ENCODE measurements around the gene SBF1.

Gene SBF1

DNA sequence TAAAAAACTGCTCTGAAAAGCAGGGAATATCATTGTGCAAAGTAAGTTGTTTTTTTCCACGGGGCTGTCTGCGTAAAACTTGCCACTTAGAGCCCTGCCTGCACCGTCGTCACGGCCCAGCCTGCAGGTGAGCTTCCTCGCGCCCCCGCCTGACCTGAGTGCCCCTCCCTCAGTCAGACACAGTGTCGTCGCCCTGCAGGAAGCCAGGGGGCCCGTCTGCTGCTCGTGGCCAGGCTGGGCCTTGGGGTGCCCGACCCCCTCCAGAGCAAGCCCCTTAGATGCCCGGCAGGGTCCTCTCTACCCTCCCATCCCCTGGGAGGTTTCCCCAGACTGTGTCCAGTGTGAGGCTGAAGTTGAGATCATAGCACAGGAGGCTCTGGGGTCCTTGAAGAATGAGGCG, 31.6 kb downstream of the SBF1 start:
- H3K4me3 ChIP-seq (ENCODE audit: low read length, poor library complexity, severe bottlenecking), result no peak overlapping the region
- H3K27me3 ChIP-seq (ENCODE audit: insufficient read depth, low read length, poor library complexity, severe bottlenecking), result no peaks in the 10 kb centered on the region
- no peaks in the 10 kb centered on the region for H3K9me3 ChIP-seq (ENCODE audit: insufficient read depth, low read depth, low read length)
- H3K9me2 ChIP-seq (replicated peaks; ENCODE audit: low read depth, low read length), result no peaks in the 10 kb centered on the region
- no peak overlapping the region for H3K4me2 ChIP-seq (ENCODE audit: low read depth, low read length, poor library complexity, severe bottlenecking)
- H3K36me3 ChIP-seq (ENCODE audit: insufficient read depth, low read length), result peaks cover 46% of the 10 kb centered on the region; the same call in 1 of the 2 replicates
- H3K9ac ChIP-seq (ENCODE audit: low read depth, low read length, poor library complexity, severe bottlenecking), result no peak overlapping the region
- H3K79me2 ChIP-seq (ENCODE audit: insufficient read depth, low read length), result no peaks in the 10 kb centered on the region
- H2AFZ ChIP-seq (ENCODE audit: low read length), result no peak overlapping the region
- H4K20me1 ChIP-seq (ENCODE audit: insufficient read depth, low read length, poor library complexity, severe bottlenecking), result no peaks in the 10 kb centered on the region
- no peaks in the 10 kb centered on the region for H3F3A ChIP-seq (ENCODE audit: low read depth)
- TF ChIP-seq EZH2phosphoT487 (IDR thresholded peaks at IDR 0.05; ENCODE audit: borderline replicate concordance), result no peak
- TF ChIP-seq, protein P1, sequence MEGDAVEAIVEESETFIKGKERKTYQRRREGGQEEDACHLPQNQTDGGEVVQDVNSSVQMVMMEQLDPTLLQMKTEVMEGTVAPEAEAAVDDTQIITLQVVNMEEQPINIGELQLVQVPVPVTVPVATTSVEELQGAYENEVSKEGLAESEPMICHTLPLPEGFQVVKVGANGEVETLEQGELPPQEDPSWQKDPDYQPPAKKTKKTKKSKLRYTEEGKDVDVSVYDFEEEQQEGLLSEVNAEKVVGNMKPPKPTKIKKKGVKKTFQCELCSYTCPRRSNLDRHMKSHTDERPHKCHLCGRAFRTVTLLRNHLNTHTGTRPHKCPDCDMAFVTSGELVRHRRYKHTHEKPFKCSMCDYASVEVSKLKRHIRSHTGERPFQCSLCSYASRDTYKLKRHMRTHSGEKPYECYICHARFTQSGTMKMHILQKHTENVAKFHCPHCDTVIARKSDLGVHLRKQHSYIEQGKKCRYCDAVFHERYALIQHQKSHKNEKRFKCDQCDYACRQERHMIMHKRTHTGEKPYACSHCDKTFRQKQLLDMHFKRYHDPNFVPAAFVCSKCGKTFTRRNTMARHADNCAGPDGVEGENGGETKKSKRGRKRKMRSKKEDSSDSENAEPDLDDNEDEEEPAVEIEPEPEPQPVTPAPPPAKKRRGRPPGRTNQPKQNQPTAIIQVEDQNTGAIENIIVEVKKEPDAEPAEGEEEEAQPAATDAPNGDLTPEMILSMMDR (conservative IDR thresholded peaks at IDR 0.05; ENCODE audit: low read length), result no peak
- H3K4me1 ChIP-seq (ENCODE audit: insufficient read depth, low read length, poor library complexity, severe bottlenecking), result peaks cover 8% of the 10 kb centered on the region

DNA sequence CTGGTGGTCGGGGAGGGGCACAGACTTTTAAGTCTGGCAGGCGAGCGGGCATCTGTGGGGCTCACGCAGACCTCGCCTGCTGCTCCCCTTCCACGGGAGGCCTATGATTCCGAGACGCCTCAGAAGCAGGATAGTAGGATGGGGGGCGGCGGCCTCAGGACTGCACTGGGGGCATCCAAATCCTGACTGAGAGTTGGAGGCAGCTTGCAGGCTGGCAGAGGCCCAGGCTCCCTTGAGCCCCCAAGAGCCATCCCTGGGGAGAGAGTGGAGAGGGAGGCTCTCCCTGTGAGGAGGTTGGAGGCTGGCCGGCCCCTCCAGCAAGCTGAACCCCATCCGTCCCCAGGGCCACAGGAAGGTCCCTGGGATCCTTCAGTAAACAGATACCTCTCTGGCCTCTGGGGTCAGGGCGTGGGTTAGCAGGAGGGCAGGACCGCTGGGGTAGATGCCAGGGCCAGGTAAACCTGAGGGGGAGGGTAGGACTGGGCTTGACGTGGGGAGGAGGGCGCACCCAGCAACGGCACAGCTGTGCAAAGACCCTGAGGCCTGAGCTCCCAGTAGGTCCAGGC, 33.3 kb downstream of the SBF1 start:
- Histone ChIP-seq H3K36me3 (ENCODE audit: insufficient read depth, low read length) (peaks cover 39% of the 10 kb centered on the region; the same call in 1 of the 2 replicates), H3K9me2 (replicated peaks; ENCODE audit: low read depth, low read length) (no peaks in the 10 kb centered on the region), H3K27me3 (ENCODE audit: insufficient read depth, low read length, poor library complexity, severe bottlenecking) (no peaks in the 10 kb centered on the region), H4K20me1 (ENCODE audit: insufficient read depth, low read length, poor library complexity, severe bottlenecking) (no peaks in the 10 kb centered on the region), H3K4me1 (ENCODE audit: insufficient read depth, low read length, poor library complexity, severe bottlenecking) (peaks cover 8% of the 10 kb centered on the region), H3F3A (ENCODE audit: low read depth) (no peaks in the 10 kb centered on the region), H2AFZ (ENCODE audit: low read length) (no peak overlapping the region), H3K9ac (ENCODE audit: low read depth, low read length, poor library complexity, severe bottlenecking) (no peak overlapping the region), H3K9me3 (ENCODE audit: insufficient read depth, low read depth, low read length) (no peaks in the 10 kb centered on the region), H3K4me3 (ENCODE audit: low read length, poor library complexity, severe bottlenecking) (no peak overlapping the region), H3K4me2 (ENCODE audit: low read depth, low read length, poor library complexity, severe bottlenecking) (no peak overlapping the region), H3K79me2 (ENCODE audit: insufficient read depth, low read length) (no peaks in the 10 kb centered on the region)
- TF ChIP-seq EZH2phosphoT487 (IDR thresholded peaks at IDR 0.05; ENCODE audit: borderline replicate concordance), result no peak
- TF ChIP-seq, protein P1 (conservative IDR thresholded peaks at IDR 0.05; ENCODE audit: low read length), result no peak

DNA sequence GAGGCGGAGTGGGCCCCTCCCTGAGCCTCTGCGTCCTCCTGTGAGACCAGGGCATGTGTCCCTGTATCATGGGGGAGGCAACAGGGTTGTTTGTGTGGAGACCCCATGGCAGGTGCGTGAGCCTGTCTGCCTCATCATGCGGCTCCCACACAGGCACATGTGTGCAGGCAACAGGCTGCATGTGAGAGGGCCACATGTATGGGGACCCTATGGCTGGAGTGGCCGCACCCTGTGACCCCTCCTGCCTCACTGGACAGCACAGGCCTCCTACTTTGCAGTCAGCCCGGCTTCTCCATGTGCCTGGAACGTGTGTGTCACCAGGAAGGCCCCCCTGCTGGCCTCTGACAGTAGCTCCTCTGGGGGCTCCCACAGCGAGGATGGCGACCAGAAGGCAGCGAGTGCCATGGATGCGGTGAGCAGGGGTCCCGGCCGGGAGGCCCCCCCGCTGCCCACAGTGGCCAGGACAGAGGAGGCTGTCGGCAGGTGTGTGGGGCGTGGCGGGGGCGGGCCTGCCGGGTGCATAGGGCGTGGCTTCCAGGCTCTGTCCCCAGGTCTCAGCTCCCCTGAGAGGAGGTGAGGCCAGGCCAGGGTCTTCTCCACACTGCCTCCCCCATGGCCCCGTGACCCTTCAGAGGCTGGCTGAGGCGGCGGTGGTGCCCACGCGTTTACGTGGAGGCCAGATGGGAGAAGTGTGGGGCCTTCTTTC, 34.1 kb downstream of the SBF1 start:
- H3K9me3 ChIP-seq (ENCODE audit: insufficient read depth, low read depth, low read length), result no peaks in the 10 kb centered on the region
- H3F3A ChIP-seq (ENCODE audit: low read depth), result no peaks in the 10 kb centered on the region
- H3K4me1 ChIP-seq (ENCODE audit: insufficient read depth, low read length, poor library complexity, severe bottlenecking), result peaks cover 6% of the 10 kb centered on the region
- TF ChIP-seq, protein P1 (conservative IDR thresholded peaks at IDR 0.05; ENCODE audit: low read length), result no peak
- TF ChIP-seq EZH2phosphoT487 (IDR thresholded peaks at IDR 0.05; ENCODE audit: borderline replicate concordance), result no peak
- H3K9me2 ChIP-seq (replicated peaks; ENCODE audit: low read depth, low read length), result no peaks in the 10 kb centered on the region
- no peaks in the 10 kb centered on the region for H4K20me1 ChIP-seq (ENCODE audit: insufficient read depth, low read length, poor library complexity, severe bottlenecking)
- no peak overlapping the region for H3K9ac ChIP-seq (ENCODE audit: low read depth, low read length, poor library complexity, severe bottlenecking)
- no peaks in the 10 kb centered on the region for H3K79me2 ChIP-seq (ENCODE audit: insufficient read depth, low read length)
- no peak overlapping the region for H2AFZ ChIP-seq (ENCODE audit: low read length)
- no peaks in the 10 kb centered on the region for H3K27me3 ChIP-seq (ENCODE audit: insufficient read depth, low read length, poor library complexity, severe bottlenecking)
- H3K4me2 ChIP-seq (ENCODE audit: low read depth, low read length, poor library complexity, severe bottlenecking), result no peak overlapping the region
- no peak overlapping the region for H3K4me3 ChIP-seq (ENCODE audit: low read length, poor library complexity, severe bottlenecking)
- peaks cover 32% of the 10 kb centered on the region; the same call in 1 of the 2 replicates for H3K36me3 ChIP-seq (ENCODE audit: insufficient read depth, low read length)

Data from Loucy (cell line).